ENCODE results near the gene NEUROD2.

The NEUROD2 gene

GRCh38 chr17:39634384-39634871 lies 26.7 kb upstream of the NEUROD2 start:
- no peak for DNase-seq

- DNase-seq, result no peak
These were observed 26.0 kb upstream of the NEUROD2 start for GRCh38 chr17:39633570-39634183.

- no peak for DNase-seq
These were observed 24.6 kb upstream of the NEUROD2 start for GRCh38 chr17:39632153-39632941.

- DNase-seq, result no peak
These were observed 23.7 kb upstream of the NEUROD2 start for GRCh38 chr17:39631403-39631802.

GRCh38 chr17:39629898-39630297 lies 22.2 kb upstream of the NEUROD2 start:
- no peak for DNase-seq

- DNase-seq, result no peak
These were observed 21.8 kb upstream of the NEUROD2 start for GRCh38 chr17:39629494-39629880.

GRCh38 chr17:39628655-39629493 lies 21.2 kb upstream of the NEUROD2 start:
- DNase-seq, result no peak

- no peak for DNase-seq
These were observed 20.2 kb upstream of the NEUROD2 start for GRCh38 chr17:39627712-39628516.

GRCh38 chr17:39627047-39627711 lies 19.5 kb upstream of the NEUROD2 start:
- DNase-seq, result no peak

- no peak for DNase-seq
These were observed 18.7 kb upstream of the NEUROD2 start, which contains the start of gene PPP1R1B for GRCh38 chr17:39626171-39627046. TSS of gene PPP1R1B (plus strand) at chr17:39626952. CDS start at chr17:39627393, 441 bp downstream.

GRCh38 chr17:39625198-39625785 lies 17.6 kb upstream of the NEUROD2 start:
- DNase-seq, result no peak

- no peak for DNase-seq
These were observed 16.6 kb upstream of the NEUROD2 start for GRCh38 chr17:39624313-39624712.

- DNase-seq, result peak; percentile 98
These were observed 15.7 kb upstream of the NEUROD2 start for GRCh38 chr17:39623356-39623950.

GRCh38 chr17:39622380-39623006 lies 14.8 kb upstream of the NEUROD2 start:
- peak; percentile 71 for DNase-seq

GRCh38 chr17:39621523-39622379 lies 14.0 kb upstream of the NEUROD2 start:
- DNase-seq, result peak; percentile 99

- DNase-seq, result no peak
These were observed 12.0 kb upstream of the NEUROD2 start for GRCh38 chr17:39619786-39620101.

GRCh38 chr17:39618956-39619785 lies 11.5 kb upstream of the NEUROD2 start:
- DNase-seq, result no peak
